ENCODE results near the gene CPED1. TPM values are rescaled to one million over a fixed set of nuclear protein-coding genes. Genes with fewer than 3 reads are reported as not detected.
"Not testable (repeated sequence)": the region's sequence is repeated elsewhere in the genome, so short reads cannot be mapped to it uniquely, and the experiment has no call there.

CPED1 gene
- total RNA-seq, 2 experiments from 2014 or later: 0.17 TPM; not detected in 1

DNA sequence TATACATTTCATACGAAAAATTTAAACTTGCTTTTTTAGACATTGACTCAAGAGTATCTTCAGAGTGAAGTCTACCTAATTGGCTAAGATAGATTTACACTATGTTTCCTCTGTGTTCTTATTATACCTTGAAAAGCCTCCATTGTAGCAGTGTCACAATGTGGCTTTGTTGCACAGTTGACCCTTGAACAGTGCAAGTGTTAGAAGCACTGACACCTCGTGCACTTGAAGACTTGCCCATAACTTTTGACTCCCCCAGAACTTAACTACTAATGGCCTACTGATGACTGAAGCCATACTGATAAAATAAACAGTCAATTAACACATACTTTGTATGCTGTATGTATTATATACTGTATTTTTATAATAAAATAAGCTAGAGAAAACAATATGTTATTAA is 84.3 kb downstream of the CPED1 start:
- no peak overlapping the region for H3K27ac Mint-ChIP-seq
- H3K27me3 Mint-ChIP-seq: peaks cover 14% of the 10 kb centered on the region

DNA sequence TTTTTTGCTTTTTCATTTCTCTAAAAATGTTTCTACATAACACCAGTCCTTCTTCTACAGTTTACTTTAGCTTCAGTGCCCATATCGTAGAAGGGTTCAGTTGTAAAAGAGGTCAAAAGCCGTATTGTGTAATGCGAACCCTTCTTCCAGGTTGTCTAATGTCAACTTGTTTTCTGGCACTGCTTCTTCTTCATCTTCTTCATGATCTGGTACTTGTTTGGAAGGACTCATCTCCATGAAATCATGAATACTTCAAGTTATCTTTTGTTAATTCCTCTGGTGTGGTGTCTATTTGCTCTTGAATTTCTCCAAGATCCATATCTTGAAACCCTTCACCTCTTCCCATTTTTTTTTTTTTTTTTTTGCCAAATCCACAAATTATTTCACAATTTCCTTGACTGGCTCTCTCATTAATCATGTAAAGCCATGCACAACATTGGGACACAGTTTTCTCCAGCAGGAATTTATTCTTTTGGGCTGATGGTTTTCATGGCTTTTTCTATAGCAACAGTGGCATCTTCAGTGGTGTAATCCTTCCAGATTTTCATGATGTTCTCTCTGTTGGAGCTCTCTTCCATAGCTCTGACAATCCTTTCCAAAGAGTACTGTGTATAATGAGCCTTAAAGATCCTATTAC is 85.1 kb downstream of the CPED1 start:
- Mint-ChIP-seq H3K27me3 (peaks cover 14% of the 10 kb centered on the region), H3K36me3 (ENCODE audit: low read depth) (no peaks in the 10 kb centered on the region), H3K27ac (no peak overlapping the region), H3K4me3 (no peak overlapping the region), H3K4me1 (no peaks in the 10 kb centered on the region), H3K9me3 (no peaks in the 10 kb centered on the region)
- CTCF ChIA-PET: interaction anchor here (0.9 kb wide), 1 partner anchor 354 kb away, joined by 6 read pairs; no protein-coding TSS in a partner anchor
- POLR2A ChIA-PET: no interaction called here
- no peak for DNase-seq

More for the DNA sequence above, 84.3 kb downstream of the CPED1 start:
- no peak for DNase-seq
- Mint-ChIP-seq H3K4me1 (no peaks in the 10 kb centered on the region), H3K36me3 (ENCODE audit: low read depth) (no peaks in the 10 kb centered on the region), H3K9me3 (no peaks in the 10 kb centered on the region), H3K4me3 (no peak overlapping the region)
- ChIA-PET POLR2A (no interaction called here), CTCF (no interaction called here)

DNA sequence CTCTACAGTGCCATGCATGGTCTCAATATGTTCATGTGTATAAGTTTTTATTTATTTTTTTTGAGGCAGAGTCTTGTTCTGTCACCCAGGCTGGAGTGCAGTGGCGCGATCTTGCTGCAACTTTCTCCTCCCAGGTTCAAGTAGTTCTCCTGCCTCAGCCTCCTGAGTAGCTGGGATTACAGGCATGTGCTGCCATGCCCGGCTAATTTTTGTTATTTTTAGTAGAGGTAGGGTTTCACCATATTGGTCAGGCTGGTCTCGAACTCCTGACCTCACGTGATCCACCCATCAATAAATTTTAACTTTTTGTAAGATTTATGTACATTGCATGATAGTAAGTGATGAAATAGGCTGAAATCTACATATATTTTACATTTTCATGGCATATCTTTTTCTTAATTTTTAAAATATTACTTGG is 86.9 kb downstream of the CPED1 start:
- H3K27ac Mint-ChIP-seq; H3K36me3 Mint-ChIP-seq (ENCODE audit: low read depth); H3K4me1 Mint-ChIP-seq; H3K4me3 Mint-ChIP-seq; DNase-seq; H3K27me3 Mint-ChIP-seq; H3K9me3 Mint-ChIP-seq; CTCF ChIA-PET: not testable (repeated sequence)
- POLR2A ChIA-PET: interaction anchor here (0.6 kb wide), 1 partner anchor 283 kb away, joined by 4 read pairs; no protein-coding TSS in a partner anchor

DNA sequence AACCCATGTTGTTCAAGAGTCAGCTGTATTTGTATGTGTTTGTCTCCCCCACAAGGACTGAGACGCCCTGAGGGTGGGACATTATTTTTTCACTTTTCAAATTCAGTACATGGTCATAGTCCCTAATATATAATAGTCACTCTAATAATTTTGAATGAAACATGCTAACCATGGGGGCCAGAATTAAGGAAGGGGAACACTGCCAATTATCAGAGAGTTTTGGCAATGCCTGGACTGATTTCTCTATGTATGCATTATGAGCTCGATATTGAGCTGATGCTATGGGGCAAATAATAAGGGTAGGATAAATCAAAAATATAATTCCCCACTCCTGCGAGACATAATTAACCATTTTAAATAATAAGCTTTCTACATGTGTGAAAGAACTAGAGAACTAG is 87.4 kb downstream of the CPED1 start:
- H3K9me3 Mint-ChIP-seq: no peaks in the 10 kb centered on the region
- no peak for DNase-seq
- CTCF ChIA-PET: no interaction called here
- H3K36me3 Mint-ChIP-seq (ENCODE audit: low read depth): no peaks in the 10 kb centered on the region
- no peak overlapping the region for H3K4me3 Mint-ChIP-seq
- no peaks in the 10 kb centered on the region for H3K4me1 Mint-ChIP-seq
- H3K27me3 Mint-ChIP-seq: peaks cover 1% of the 10 kb centered on the region
- POLR2A ChIA-PET: interaction anchor here (0.6 kb wide), 1 partner anchor 283 kb away, joined by 4 read pairs; no protein-coding TSS in a partner anchor
- no peak overlapping the region for H3K27ac Mint-ChIP-seq

DNA sequence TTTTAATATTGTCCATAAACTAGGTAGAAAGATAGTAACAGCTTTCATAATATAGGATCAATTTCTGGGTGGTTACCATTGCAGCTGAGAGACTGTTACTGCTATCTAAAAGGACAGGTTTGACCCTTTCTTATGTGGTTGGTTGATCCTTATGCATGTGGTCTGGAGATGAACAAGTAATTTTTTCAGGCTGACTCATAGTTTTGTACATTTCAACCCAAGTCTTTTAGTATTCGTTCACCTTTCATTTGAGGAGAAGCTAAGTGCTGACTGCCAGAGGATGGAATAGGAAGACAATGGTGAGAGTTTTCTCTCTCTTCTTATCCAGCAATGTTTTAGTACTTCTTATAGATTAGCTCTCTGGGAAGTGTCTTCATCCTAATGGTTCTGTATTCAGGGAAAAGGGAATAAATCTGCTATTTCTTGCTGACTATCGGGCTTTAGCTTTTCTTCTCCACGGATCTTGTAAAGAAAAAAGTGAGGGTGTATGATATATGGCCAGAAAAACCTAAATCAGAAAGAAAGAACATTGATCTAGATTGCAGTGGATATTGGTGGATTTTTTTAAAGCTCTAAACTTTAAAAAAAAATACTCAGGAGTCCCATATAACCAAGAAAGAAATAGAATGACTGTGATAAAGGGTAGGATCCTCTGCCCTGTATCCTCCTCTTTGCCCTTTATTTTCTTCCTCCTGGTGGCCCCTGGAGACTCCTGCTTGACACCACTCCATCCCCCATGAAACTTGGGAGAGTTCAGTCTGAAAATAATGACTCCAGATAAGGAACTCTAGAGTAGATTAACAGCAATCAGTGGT is 88.0 kb downstream of the CPED1 start:
- Mint-ChIP-seq H3K9me3 (no peaks in the 10 kb centered on the region), H3K4me3 (no peak overlapping the region), H3K27ac (no peak overlapping the region), H3K36me3 (ENCODE audit: low read depth) (no peaks in the 10 kb centered on the region), H3K27me3 (peaks cover 1% of the 10 kb centered on the region), H3K4me1 (no peaks in the 10 kb centered on the region)
- ChIA-PET CTCF (no interaction called here), POLR2A (interaction anchor here (0.6 kb wide), 1 partner anchor 284 kb away, joined by 4 read pairs; no protein-coding TSS in a partner anchor)
- DNase-seq: no peak

DNA sequence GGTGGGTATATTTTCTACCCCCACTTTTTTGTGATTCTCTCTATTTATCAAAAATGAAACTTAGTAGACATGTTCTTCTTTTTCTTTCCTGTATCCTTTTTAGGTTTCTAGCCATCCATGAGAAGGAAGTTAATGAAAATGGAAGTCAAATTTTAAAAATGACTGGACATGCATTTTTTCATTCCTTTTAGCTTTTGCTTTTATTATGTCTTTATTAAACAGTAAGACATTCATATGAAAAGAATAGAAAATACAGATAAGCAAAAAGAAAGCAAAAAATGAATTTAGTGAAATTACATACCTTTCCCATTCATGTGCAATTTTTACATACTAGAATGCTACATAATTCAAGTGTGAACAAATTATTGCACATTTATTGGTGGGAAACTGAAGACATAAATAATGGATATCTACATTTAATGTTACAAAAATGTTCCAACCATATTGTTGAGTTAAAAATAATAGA is 88.7 kb downstream of the CPED1 start:
- H3K4me3 Mint-ChIP-seq: no peak overlapping the region
- ChIA-PET POLR2A (no interaction called here), CTCF (no interaction called here)
- H3K9me3 Mint-ChIP-seq: no peaks in the 10 kb centered on the region
- no peak overlapping the region for H3K27ac Mint-ChIP-seq
- H3K36me3 Mint-ChIP-seq (ENCODE audit: low read depth): no peaks in the 10 kb centered on the region
- H3K4me1 Mint-ChIP-seq: no peaks in the 10 kb centered on the region
- DNase-seq: no peak
- peaks cover 1% of the 10 kb centered on the region for H3K27me3 Mint-ChIP-seq

DNA sequence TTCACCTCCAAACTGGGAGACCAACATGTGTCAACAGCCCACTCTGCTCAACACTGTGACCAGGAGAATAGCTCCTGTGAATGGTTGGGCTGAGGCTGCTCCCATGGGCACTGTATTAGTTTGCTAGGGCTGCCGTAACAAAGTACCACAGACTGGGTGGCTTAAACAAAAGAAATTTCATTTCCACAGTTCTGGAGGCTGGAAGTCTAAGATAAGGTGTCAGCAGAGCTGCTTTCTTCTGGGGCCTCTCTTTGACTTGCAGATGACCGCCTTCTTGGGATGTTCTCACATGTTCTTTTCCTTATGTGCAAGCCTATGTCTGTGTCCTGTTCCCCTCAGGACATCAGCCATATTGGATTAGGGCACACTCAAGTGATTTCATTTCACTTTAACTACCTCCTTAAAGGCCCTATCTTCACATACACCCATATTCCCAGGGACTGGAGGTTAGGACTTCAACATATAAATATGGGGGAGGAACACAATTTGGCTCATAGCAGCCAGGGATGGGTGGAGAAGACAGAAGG is 90.3 kb downstream of the CPED1 start:
- Mint-ChIP-seq H3K27ac (no peak overlapping the region), H3K4me1 (no peaks in the 10 kb centered on the region), H3K27me3 (peaks cover 1% of the 10 kb centered on the region), H3K9me3 (no peaks in the 10 kb centered on the region), H3K36me3 (ENCODE audit: low read depth) (no peaks in the 10 kb centered on the region), H3K4me3 (no peak overlapping the region)
- ChIA-PET CTCF (no interaction called here), POLR2A (no interaction called here)
- DNase-seq: no peak

DNA sequence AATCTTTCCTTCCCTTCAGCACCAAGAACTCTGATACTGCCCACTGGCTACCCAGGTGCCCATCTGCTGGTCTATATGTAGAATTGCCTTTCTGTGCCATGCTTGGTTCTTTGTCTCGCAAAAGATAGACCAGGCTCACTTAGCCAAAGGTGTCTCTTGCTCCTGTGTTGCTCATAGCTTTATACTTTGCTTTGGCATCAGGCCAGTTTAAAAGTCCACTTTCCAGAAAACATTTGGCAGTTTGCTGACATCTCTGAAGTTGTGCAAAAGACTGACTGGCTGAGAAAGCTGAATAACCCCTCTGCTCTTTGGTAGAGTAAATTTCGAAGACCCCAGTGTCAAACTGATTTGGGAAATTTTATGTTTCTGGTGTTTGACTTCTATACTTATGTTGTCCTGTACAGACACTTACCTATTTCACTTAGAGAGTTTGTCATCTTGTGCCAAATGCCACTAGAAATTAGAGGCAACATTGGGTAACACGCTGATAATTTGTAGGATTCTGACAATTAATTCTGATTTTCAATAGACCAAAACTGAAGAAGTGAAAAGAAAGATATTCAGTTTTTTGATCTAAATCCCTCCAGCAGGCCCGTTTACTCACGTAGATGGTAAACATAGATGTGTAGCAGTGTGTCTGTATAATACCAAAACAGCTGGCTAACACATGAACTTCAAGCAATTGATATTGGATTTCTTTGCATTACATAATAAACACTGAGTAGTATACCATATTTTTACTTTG is 91.1 kb downstream of the CPED1 start:
- H3K9me3 Mint-ChIP-seq: no peaks in the 10 kb centered on the region
- H3K36me3 Mint-ChIP-seq (ENCODE audit: low read depth): no peaks in the 10 kb centered on the region
- peaks cover under 1% of the 10 kb centered on the region for H3K27me3 Mint-ChIP-seq
- no peak overlapping the region for H3K4me3 Mint-ChIP-seq
- POLR2A ChIA-PET: no interaction called here
- no peaks in the 10 kb centered on the region for H3K4me1 Mint-ChIP-seq
- DNase-seq: no peak
- H3K27ac Mint-ChIP-seq: no peak overlapping the region
- CTCF ChIA-PET: no interaction called here

DNA sequence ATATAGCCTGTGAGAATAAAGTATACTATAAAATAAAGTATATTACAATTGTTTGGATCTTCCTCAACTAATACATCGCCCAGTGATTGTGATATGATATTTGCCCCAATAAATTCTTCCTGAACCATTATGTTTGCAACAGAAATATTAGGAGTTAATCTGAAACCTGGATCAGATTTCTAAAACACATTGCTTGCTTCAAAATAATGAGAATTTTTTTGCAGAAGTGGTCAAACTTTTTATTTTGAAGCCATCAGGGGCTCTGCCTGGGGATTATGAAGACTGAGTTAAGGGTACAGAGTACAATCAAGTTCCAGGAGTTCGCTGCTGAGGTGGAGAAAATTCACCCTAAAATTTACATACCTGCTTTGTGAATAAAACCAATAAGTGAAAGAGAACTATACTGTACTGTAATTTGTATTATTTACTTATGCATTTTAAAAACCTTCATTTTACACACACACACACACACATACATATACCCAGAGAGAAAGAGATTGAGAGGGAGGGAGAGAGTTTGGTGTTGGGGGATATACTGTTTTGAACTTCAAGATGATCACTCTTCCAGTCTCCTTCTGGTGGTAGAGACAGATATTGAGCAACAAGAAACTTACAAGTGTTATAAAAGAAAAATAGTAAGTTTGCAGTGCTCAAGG is 91.9 kb downstream of the CPED1 start:
- CTCF ChIA-PET: interaction anchor here (2.0 kb wide), 1 partner anchor 288 kb away, joined by 4 read pairs; no protein-coding TSS in a partner anchor

DNA sequence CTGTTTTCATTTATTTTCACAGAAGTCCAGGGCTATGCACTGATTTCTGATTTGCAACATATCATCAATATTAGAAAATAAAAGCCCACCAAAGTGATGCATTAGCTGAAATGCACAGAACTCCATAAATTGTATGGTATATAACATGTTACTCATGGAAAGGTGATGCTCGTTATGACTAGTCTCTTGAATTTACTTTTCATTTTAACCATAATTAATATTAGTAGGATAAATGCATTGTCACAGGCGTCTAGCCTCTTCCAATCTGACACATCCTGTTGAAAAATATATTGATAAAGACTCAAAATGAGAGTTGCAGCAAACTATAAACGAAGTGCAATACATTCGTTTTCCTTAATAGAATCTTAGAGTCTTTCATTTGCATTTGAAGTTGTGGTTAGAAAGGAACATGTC is 92.4 kb downstream of the CPED1 start:
- Mint-ChIP-seq H3K36me3 (ENCODE audit: low read depth) (no peaks in the 10 kb centered on the region), H3K9me3 (no peaks in the 10 kb centered on the region), H3K4me1 (no peaks in the 10 kb centered on the region), H3K27ac (no peak overlapping the region), H3K4me3 (no peak overlapping the region), H3K27me3 (no peaks in the 10 kb centered on the region)
- CTCF ChIA-PET: interaction anchor here (1.0 to 2.0 kb wide), 3 partner anchors 93 to 289 kb away, joined by 3 to 5 read pairs (median 4); partner anchors contain the start of gene CPED1
- POLR2A ChIA-PET: no interaction called here
- DNase-seq: no peak

More for the DNA sequence above, 91.9 kb downstream of the CPED1 start:
- Mint-ChIP-seq H3K27me3 (no peaks in the 10 kb centered on the region), H3K4me1 (no peaks in the 10 kb centered on the region), H3K27ac (no peak overlapping the region), H3K4me3 (no peak overlapping the region), H3K9me3 (no peaks in the 10 kb centered on the region), H3K36me3 (ENCODE audit: low read depth) (no peaks in the 10 kb centered on the region)
- POLR2A ChIA-PET: no interaction called here
- DNase-seq: no peak

DNA sequence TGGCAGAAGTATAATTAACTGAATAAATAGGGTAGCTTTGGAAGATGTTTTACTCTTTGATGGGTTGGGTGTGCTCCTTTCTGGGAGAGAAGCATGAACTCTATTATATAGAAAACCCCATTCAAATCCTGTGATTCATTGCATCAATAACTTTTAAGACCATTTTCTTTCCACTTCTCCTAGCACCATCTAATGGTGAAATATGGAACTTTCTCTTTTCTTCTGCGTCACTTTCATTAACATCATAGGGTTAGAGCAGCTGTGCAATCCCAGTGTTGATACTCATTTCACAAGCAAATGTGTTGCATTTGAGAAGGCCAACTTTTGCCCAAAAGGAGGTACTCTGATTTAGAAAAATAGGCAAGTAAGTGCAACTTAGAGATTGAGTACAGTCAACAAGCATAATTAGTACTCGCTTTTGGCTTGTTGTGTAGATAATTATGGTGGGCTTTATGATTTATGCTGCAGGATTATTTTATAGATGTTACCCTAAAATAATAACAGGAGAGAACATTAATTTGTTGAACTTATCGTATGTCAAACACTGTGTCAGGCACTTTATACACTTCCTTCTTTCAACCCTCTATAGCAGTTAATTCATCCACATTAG is 92.9 kb downstream of the CPED1 start:
- Mint-ChIP-seq H3K36me3 (ENCODE audit: low read depth) (no peaks in the 10 kb centered on the region), H3K27me3 (no peaks in the 10 kb centered on the region), H3K4me3 (no peak overlapping the region), H3K4me1 (no peaks in the 10 kb centered on the region), H3K9me3 (no peaks in the 10 kb centered on the region), H3K27ac (no peak overlapping the region)
- ChIA-PET CTCF (interaction anchor here (0.8 to 2.0 kb wide), 4 partner anchors 14 to 289 kb away, joined by 3 to 5 read pairs (median 4); partner anchors contain the start of gene CPED1), POLR2A (interaction anchor here (0.6 kb wide), 1 partner anchor 637 kb away, joined by 3 read pairs; no protein-coding TSS in a partner anchor)
- no peak for DNase-seq
